ENCODE measurements around the gene PPFIA2.
"Not testable (repeated sequence)": the region's sequence is repeated elsewhere in the genome, so short reads cannot be mapped to it uniquely, and the experiment has no call there.

The PPFIA2 gene

GRCh38 chr12:81659310-81659709 lies 99.8 kb downstream of the PPFIA2 start:
- not testable (repeated sequence) for DNase-seq

- DNase-seq: no peak
Measured at GRCh38 chr12:81644503-81644902, 114.6 kb downstream of the PPFIA2 start.

GRCh38 chr12:81639196-81639595 lies 120.0 kb downstream of the PPFIA2 start:
- DNase-seq: no peak

- DNase-seq: no peak
Measured at GRCh38 chr12:81633127-81633526, 126.0 kb downstream of the PPFIA2 start.

- DNase-seq: no peak
Measured at GRCh38 chr12:81627336-81628189, 131.6 kb downstream of the PPFIA2 start.

- DNase-seq: no peak
Measured at GRCh38 chr12:81626406-81626805, 132.7 kb downstream of the PPFIA2 start.

GRCh38 chr12:81617915-81618314 lies 141.2 kb downstream of the PPFIA2 start:
- no peak for DNase-seq

- no peak for DNase-seq
Measured at GRCh38 chr12:81615026-81615588, 144.0 kb downstream of the PPFIA2 start.

GRCh38 chr12:81610955-81611889 lies 147.9 kb downstream of the PPFIA2 start:
- no peak for DNase-seq

- DNase-seq: no peak
Measured at GRCh38 chr12:81597928-81598604, 161.1 kb downstream of the PPFIA2 start.

GRCh38 chr12:81596558-81596957 lies 162.6 kb downstream of the PPFIA2 start:
- DNase-seq: no peak

- DNase-seq: no peak
Measured at GRCh38 chr12:81591256-81591655, 167.9 kb downstream of the PPFIA2 start.

- DNase-seq: not testable (repeated sequence)
Measured at GRCh38 chr12:81590703-81591102, 168.4 kb downstream of the PPFIA2 start.

GRCh38 chr12:81588235-81589008 lies 170.7 kb downstream of the PPFIA2 start:
- no peak for DNase-seq

GRCh38 chr12:81585787-81586186 lies 173.4 kb downstream of the PPFIA2 start:
- DNase-seq: no peak

GRCh38 chr12:81573228-81573627 lies 185.9 kb downstream of the PPFIA2 start:
- no peak for DNase-seq

GRCh38 chr12:81572411-81572810 lies 186.7 kb downstream of the PPFIA2 start:
- DNase-seq: no peak

GRCh38 chr12:81570234-81570633 lies 188.9 kb downstream of the PPFIA2 start:
- DNase-seq: no peak

- no peak for DNase-seq
Measured at GRCh38 chr12:81564237-81564636, 194.9 kb downstream of the PPFIA2 start.

GRCh38 chr12:81558031-81558430 lies 201.1 kb downstream of the PPFIA2 start:
- no peak for DNase-seq

- no peak for DNase-seq
Measured at GRCh38 chr12:81546811-81547210, 212.3 kb downstream of the PPFIA2 start.

- no peak for DNase-seq
Measured at GRCh38 chr12:81543621-81544139, 215.5 kb downstream of the PPFIA2 start.

Data from CD4-positive, alpha-beta T cell treated with Interferon gamma for 1 hour (primary cell).